Measurements from ENCODE around the gene SLC25A33. TPM values are rescaled to one million over a fixed set of nuclear protein-coding genes. Genes with fewer than 3 reads are reported as not detected.

The SLC25A33 gene
- total RNA-seq, 1 donor from 2014 or later, result 20.8 TPM

GRCh38 chr1:9580942-9581341 lies 41.7 kb downstream of the SLC25A33 start:
- Histone ChIP-seq H3K9ac (no peak overlapping the region), H3K4me2 (no peak overlapping the region), H3K27me3 (no peaks in the 10 kb centered on the region), H3K36me3 (no peaks in the 10 kb centered on the region), H2AFZ (replicated peaks) (no peak overlapping the region), H4K20me1 (ENCODE audit: low read depth) (peaks cover 1% of the 10 kb centered on the region), H3K9me3 (ENCODE audit: low read depth) (no peaks in the 10 kb centered on the region), H3F3A (ENCODE audit: low read depth) (peaks cover 5% of the 10 kb centered on the region), H3K27ac (no peak overlapping the region), H3K4me1 (no peaks in the 10 kb centered on the region), H3K79me2 (ENCODE audit: low read depth) (no peaks in the 10 kb centered on the region), H3K4me3 (no peak overlapping the region)
- no peak for DNase-seq (ENCODE audit: low spot score)
- TF ChIP-seq EZH2phosphoT487 (IDR thresholded peaks at IDR 0.05) (no peak), EZH2 (IDR thresholded peaks at IDR 0.05) (no peak), CTCF (IDR thresholded peaks at IDR 0.05) (no peak)
- Mint-ChIP-seq H3K4me1 (peaks cover 3% of the 10 kb centered on the region), H3K27ac (no peak overlapping the region), H3K27me3 (ENCODE audit: insufficient read depth, low read depth) (peaks cover 4% of the 10 kb centered on the region), H3K9me3 (no peaks in the 10 kb centered on the region), H3K4me3 (no peak overlapping the region), H3K36me3 (peaks cover 31% of the 10 kb centered on the region)

- Histone ChIP-seq H4K20me1 (ENCODE audit: low read depth) (peaks cover 22% of the 10 kb centered on the region), H3K27me3 (no peaks in the 10 kb centered on the region), H3K27ac (no peak overlapping the region), H3K9ac (no peak overlapping the region), H2AFZ (replicated peaks) (no peak overlapping the region), H3K9me3 (ENCODE audit: low read depth) (no peaks in the 10 kb centered on the region), H3K4me3 (no peak overlapping the region), H3K4me1 (peaks cover 17% of the 10 kb centered on the region), H3K79me2 (ENCODE audit: low read depth) (peaks cover 23% of the 10 kb centered on the region), H3F3A (ENCODE audit: low read depth) (peaks cover 24% of the 10 kb centered on the region), H3K36me3 (no peaks in the 10 kb centered on the region), H3K4me2 (no peak overlapping the region)
- Mint-ChIP-seq H3K4me1 (peaks cover 18% of the 10 kb centered on the region), H3K9me3 (no peaks in the 10 kb centered on the region), H3K36me3 (peaks cover 12% of the 10 kb centered on the region), H3K4me3 (no peak overlapping the region), H3K27ac (no peak overlapping the region), H3K27me3 (ENCODE audit: insufficient read depth, low read depth) (peaks cover 7% of the 10 kb centered on the region)
- no peak for TF ChIP-seq EZH2phosphoT487 (IDR thresholded peaks at IDR 0.05)
- no peak for TF ChIP-seq CTCF (IDR thresholded peaks at IDR 0.05)
- no peak for TF ChIP-seq EZH2 (IDR thresholded peaks at IDR 0.05)
- no peak for DNase-seq (ENCODE audit: low spot score)
Observed at GRCh38 chr1:9586147-9586766, 47.0 kb downstream of the SLC25A33 start.

GRCh38 chr1:9588551-9589143 lies 49.4 kb downstream of the SLC25A33 start, which contains the start of gene TMEM201:
Gene TMEM201 (plus strand): TSS chr1:9588911. CDS start chr1:9588931, 20 bp downstream.
- H3F3A ChIP-seq (ENCODE audit: low read depth), result peaks cover 44% of the 10 kb centered on the region
- H3K36me3 ChIP-seq, result no peaks in the 10 kb centered on the region
- H3K27ac Mint-ChIP-seq, result peak within 1 kb of the TSS; percentile 25
- peak within 1 kb of the TSS; percentile 90 for H3K4me2 ChIP-seq
- H3K9ac ChIP-seq, result peak within 1 kb of the TSS; percentile 15
- peak within 1 kb of the TSS; percentile 35 for H2AFZ ChIP-seq (replicated peaks)
- H3K27me3 Mint-ChIP-seq (ENCODE audit: insufficient read depth, low read depth), result peaks cover 8% of the 10 kb centered on the region
- peaks cover 44% of the 10 kb centered on the region for H3K79me2 ChIP-seq (ENCODE audit: low read depth)
- no peaks in the 10 kb centered on the region for H3K9me3 Mint-ChIP-seq
- peaks cover 4% of the 10 kb centered on the region for H3K36me3 Mint-ChIP-seq
- no peaks in the 10 kb centered on the region for H3K27me3 ChIP-seq
- peaks cover 39% of the 10 kb centered on the region for H3K4me1 ChIP-seq
- no peaks in the 10 kb centered on the region for H3K9me3 ChIP-seq (ENCODE audit: low read depth)
- H3K4me1 Mint-ChIP-seq, result peaks cover 41% of the 10 kb centered on the region
- H4K20me1 ChIP-seq (ENCODE audit: low read depth), result peaks cover 44% of the 10 kb centered on the region
- DNase-seq (ENCODE audit: low spot score), result peak; percentile 97
- no peak within 1 kb of the TSS for H3K27ac ChIP-seq
- TF ChIP-seq EZH2phosphoT487 (IDR thresholded peaks at IDR 0.05) (no peak), CTCF (IDR thresholded peaks at IDR 0.05) (peak; percentile 81)
- H3K4me3 ChIP-seq, result peak within 1 kb of the TSS; percentile 59
- peak within 1 kb of the TSS; percentile 93 for H3K4me3 Mint-ChIP-seq

Measured in neural progenitor cell (in vitro differentiated cells).